Kasumi-1 (cell line): Measurements from ENCODE around the gene CYP2J2.
"Not testable (repeated sequence)": the region's sequence is repeated elsewhere in the genome, so short reads cannot be mapped to it uniquely, and the experiment has no call there.

Source experiments
- DNase-seq, 2 experiments: peaks; one replicate each; lab custom pipeline; 2025; lab: John Stamatoyannopoulos, UW

The CYP2J2 gene, protein sequence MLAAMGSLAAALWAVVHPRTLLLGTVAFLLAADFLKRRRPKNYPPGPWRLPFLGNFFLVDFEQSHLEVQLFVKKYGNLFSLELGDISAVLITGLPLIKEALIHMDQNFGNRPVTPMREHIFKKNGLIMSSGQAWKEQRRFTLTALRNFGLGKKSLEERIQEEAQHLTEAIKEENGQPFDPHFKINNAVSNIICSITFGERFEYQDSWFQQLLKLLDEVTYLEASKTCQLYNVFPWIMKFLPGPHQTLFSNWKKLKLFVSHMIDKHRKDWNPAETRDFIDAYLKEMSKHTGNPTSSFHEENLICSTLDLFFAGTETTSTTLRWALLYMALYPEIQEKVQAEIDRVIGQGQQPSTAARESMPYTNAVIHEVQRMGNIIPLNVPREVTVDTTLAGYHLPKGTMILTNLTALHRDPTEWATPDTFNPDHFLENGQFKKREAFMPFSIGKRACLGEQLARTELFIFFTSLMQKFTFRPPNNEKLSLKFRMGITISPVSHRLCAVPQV

DNA sequence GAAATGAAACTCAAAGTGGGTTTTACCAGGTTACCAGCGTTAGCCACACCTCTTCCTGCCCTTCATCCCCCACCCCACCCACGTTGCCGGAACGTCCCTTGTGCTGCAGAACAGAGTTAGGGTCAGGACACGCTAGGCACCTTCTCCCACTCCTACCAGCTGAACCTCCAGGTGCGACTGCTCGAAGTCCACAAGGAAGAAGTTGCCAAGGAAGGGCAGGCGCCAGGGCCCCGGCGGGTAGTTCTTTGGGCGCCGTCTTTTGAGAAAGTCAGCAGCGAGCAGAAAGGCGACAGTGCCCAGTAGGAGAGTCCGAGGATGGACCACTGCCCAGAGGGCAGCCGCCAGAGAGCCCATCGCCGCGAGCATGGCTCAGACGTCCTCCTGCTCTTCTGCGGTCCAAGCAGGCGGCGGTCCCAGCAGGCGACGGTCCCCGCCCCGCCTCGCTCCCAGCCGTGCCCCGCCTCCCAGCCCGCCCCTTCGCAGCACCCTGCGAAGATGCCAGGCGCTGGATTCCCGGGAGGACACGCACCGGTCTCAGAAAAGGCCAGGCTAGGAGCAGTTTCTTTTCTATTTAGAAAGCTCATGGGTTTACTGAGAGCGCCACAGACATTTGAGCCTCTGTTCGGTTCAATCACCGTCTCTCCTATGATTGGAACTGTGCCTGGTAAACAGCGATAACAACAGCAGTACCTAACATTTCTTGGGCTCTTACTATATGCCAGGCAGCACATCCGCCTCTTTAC is at the start of gene CYP2J2:
Gene CYP2J2 (minus strand): TSS at position 393 of the 743 bp plus-strand sequence. CDS start 27 bp downstream, at position 366.
- DNase-seq = no peak

DNA sequence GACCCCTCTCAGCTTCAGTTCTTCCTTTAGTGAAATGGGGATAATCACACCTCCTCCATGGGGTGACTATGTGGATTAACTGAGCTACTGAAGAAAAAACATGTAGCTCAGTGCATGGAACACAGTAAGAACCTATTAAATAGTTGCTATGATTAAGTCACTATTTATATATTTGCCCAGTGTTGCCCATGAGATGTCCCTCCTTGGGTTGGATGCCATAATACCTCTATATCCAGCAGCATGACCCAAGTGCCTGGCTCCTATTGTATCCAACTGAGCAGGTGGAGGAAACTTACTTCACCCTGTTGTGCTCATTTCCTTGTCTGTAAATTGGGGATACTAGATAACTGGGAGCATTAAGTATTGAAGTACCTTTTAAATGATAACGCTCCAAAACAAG is 47.1 kb upstream of the CYP2J2 start:
- no peak for DNase-seq

DNA sequence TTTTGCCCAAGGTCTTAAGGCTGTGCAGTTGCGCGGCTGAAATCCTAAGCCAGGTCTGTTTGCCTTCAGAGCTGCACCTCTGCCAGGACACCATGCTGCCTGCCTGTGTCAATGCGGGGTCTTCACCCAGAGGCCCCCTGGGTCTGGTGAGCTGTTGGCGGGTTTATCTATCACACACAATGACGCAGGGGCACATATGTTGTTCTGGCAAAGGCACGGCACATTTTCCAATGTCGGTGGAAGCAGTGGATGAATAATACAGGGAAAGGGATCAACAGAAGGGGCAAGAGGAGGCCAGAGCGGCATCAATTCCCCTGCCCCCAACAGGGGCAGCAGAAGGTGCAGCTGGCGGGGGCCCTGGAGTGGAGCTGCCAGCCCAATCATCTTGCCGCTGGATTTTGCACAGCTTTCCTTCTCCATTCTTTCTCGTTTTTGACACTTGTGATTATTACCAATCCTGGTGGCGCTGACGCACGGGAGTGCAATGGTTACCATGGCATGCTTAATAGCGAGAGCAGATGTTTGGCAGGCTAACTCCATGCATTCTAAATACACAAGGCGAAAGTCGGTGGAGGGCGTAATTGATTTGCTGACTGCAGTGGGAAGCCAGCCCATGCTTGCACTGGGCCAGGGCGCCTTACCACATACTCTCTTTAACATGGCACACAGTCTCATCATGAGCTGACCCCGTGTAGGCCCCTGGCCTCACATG is 45.8 kb upstream of the CYP2J2 start:
- no peak for DNase-seq

DNA sequence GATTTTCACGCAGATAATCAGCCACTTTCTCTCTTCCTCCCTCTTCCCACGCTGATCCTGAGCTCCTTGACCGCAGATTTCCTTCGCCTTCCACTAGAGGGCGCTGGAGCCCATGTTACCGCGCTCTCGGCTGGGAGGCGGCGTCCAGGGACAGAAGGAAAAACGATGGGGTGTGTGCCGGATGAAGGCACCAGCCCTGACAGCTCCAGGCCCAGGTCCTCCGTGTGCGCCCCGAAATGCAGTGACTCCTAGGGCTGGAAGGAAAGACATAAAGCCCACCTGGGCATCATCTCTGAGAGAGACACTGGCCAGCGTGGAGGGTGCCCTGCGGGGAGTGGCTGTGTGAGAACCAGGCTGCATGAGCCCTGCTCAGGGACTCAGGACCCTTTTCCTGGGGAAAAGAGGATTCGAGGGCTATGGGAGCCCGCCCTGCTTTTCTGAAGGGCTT is 44.9 kb upstream of the CYP2J2 start:
- peak; percentile 50 to 77 for DNase-seq

DNA sequence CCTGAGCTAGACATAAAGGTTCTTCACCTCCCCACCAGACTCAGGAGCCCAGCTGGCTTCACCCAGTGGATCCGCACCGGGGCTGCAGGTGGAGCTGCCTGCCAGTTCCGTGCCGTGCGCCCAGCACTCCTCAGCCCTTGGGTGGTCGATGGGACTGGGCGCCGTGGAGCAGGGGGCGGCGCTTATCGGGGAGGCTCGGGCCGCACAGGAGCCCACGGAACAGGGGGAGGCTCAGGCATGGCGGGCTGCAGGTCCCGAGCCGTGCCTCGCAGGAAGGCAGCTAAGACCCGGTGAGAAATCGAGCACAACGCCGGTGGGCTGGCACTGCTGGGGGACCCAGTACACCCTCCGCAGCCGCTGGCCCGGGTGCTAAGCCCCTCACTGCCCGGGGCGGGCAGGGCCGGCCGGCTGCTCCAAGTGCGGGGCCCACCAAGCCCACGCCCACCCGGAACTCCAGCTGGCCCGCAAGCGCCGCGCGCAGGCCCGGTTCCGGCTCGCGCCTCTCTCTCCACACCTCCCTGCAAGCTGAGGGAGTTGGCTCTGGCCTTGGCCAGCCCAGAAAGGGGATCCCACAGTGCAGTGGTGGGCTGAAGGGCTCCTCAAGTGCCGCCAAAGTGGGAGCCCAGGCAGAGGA is 43.1 kb upstream of the CYP2J2 start:
- not testable (repeated sequence) for DNase-seq

DNA sequence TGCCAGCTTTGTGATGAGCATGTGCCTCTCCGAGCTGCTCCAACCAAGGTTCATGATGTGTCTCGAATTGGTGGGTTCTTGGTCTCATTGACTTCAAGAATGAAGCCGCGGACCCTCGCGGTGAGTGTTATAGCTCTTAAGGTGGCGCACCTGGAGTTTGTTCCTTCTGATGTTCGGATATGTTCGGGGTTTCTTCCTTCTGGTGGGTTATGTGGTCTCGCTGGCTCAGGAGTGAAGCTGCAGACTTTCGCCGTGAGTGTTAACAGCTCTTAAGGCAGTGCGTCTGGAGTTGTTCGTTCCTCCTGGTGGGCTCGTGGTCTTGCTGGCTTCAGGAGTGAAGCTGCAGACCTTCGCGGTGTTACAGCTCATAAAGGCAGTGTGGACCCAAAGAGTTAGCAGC is 42.2 kb upstream of the CYP2J2 start:
- not testable (repeated sequence) for DNase-seq

DNA sequence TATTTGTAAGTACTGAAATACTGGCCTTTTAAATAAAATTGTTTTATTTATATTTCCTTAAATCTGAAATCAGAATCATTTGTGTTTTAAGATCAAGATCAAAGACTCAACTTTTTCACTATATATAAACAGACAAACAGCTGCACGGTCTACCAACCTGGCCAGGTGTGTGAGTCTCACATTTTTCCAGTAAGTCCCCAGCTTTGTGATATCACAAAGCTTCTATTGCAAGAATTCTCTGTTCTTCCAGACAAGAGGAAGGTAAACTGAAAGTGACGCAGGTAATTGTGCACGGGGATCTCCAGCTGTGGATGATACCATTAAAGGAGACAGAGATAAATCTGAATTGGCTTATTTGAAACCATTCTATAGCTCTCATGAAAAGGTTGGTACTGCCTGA is 41.2 kb upstream of the CYP2J2 start:
- no peak for DNase-seq

DNA sequence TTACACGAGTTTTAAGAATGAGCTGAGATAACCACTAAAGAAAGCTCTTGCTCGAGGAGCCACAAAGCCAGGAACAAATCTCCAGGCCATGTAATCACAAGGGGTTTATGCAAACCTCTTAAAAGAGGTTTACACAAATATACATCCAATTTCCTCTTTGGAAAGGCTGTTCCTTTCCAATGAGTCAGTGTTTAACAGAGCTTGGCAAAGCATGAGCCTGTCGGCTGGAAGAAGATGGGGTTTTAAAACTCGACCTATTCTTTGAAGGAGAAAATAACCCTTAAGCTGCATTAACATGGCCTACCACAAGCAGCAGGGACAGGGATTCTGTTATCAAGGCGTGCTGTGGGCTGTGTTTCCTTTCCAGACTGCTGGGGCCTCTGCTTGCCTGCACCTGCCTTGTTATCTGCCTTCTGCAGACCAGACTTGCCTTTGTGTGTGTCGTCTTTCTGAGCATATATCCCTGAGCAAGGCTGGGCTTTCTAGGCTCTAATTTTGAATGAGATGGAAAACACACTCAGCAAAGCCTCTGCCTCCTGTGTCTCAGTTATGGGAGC is 40.6 kb upstream of the CYP2J2 start:
- DNase-seq = no peak

DNA sequence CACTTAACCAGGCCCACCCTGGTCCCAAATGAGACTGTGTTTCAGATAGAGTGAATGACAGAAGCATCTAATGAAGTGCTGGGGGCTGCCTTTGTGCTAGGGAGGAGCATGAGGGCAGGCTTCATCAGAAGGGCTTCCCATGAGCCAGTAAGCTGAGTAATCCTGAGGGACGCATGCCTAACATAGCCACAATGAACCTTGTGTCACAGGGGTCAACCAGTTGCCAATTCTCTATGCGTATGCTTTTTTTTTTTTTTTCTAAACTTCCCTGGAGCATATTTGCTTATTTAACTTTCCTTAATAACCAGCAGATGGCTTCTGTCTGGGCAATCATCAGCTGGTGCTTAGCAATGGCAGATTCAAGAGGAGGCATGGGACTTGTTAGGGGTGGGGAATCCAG is 25.5 kb upstream of the CYP2J2 start:
- no peak for DNase-seq

DNA sequence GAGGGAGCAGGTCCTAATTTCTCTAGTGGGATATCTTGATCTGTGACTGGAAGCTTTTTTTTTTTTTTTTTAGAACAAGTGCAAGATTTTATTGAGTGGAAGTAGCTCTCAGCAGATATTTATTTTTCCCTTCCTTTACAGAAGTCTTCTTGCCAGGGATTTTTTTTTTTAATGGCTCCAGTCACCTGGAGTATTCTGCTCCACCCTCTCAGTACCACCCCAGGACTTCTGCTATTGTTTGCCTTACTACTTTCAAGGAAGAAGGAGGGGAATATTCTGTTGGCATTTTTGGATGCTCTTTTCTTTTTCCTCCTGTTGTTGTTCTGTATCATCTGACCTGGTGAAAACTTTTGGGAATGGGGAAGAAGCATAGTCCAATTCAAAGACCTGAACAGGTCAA is 23.1 kb upstream of the CYP2J2 start:
- DNase-seq = no peak

DNA sequence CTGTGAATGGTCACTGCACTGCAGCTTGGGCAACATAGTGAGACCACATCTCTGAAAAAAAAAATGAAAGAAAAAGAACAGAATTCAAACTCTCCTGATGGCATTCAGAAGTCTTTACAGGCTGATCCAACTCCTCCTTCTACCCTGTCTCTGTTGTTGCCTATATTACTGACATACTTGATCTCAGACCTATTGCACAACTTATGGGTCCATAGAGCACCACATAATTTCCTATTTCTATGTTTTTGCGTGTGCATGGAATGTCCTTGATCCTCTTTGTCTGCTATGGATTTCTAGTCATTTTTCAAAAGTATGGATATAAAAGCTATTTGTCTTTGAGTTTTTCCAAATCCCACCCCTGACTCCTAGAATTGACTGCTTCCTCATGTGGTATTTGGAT is 22.4 kb upstream of the CYP2J2 start:
- DNase-seq = no peak

DNA sequence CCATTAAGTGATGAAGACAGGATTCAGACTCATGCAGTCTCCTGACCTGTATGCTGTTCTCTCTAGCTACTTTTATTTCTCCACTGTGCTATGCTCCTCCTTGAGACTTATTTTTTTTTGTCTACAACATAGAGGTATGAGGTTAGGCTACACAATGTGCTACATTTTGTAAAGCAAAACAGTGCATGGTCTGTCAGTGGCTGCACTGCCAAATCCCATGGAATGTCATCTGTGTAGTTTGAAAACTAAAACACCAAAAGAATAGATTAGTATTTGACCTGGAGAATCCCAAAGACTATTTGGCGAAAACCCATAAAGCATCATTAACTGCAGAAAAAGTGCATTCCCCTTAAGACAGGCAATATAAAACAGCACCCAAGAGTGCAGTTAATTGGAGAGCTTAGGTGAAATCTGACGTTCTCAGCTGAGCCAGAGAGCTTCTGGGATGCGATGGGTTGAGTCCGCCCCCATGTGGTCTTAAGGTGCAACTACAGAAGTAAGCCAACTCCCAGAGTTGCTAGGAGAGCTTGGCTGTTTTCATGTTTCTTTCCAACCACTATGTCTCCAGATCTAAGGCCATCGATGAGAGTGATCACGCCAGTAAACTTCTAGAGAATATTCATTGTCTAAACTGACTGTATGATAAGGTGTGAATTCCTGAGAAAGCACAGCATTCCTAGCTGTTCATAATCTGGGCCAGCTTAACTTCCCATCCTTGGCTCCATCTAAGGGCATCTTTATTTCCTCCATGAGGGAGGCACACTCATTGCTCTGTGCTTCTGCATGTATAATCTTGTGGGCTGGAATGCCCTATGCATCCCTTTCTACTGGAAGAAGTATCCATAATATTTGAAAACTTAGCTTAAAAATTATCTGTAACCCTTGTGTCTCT is 20.7 kb upstream of the CYP2J2 start:
- DNase-seq = peak; percentile 28 to 64

DNA sequence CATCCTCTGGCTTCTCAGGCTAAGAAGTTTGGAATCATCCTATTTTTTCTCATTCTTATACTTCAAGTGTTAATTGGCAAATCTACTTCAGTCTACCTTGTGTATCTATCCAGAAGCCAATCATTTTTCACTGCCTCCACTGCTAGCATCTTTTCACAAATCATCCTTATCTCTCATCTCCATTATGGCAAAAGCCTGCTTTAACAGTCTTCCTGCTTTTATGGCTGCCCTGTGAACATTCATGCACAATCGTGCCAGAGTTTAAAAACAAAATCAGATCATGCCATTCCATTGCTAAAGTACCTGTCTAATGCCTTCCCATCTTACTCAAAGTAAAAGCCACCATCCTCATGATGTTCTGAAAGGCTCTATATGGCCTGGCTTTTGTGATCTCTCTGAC is 19.2 kb upstream of the CYP2J2 start:
- DNase-seq = no peak

DNA sequence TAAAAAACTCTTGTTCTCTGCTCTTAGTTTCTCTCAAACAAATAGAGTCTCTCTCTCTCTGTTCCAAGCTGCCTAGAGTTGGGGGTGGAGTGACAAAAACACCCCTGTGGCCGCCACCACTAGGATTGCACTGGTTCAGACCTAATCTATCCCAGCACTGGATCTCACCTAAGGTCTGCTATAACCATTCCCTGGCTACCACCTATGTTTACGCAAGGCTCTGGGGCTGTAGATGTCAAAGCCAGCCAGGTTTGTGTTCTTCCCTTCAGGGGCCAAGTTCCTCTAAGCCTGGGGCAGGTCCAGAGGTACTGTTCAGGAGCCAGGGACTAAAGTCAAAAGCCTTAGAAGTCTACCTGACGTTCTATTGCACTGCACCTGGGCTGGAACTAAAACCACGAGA is 12.8 kb upstream of the CYP2J2 start:
- no peak for DNase-seq

DNA sequence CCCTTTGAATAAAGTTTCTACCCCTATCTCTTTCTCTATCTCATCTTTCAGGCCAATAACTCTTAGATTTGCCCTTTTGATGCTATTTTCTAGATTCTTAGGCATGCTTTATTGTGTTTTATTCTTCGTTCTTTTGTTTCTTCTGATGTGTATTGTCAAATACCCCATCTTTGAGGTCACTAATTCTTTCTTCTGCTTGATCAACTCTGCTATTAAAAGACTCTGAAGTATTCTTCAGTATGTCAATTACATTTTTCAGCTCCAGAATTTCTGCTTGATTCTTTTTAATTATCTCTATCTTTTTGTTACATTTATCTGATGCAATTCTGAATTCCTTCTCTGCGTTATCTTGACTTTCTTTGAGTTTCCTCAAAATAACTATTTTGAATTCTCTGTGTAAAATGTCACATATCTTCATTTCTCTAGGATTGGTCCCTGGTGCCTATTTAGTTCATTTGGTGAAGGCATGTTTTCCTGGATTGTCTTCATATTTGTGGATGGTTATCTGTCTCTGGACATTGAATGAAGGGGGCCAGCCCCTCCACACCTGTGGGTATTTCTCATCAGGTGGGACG is 11.2 kb upstream of the CYP2J2 start:
- DNase-seq = no peak

DNA sequence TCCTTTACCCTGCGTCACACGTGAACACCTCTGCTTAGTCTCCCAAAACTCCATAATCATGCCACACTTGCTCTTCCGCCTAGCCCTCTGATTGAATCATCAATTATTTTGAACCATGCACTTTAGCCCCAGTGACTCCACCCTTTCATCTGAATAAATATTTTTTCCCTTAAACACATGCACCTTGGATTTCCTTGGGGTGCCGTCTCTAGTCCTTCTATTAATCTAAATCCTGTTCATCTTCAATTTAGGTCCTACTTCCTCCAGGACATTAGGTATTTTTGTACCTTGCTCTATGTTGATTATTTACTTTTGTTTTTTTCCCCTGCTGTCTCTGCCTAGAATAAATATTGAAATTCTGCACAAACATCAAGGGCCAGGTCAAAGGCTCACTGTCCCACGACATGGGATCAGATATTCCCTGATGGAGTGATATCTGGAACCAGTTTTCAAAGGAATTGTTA is 9.8 kb upstream of the CYP2J2 start:
- no peak for DNase-seq

DNA sequence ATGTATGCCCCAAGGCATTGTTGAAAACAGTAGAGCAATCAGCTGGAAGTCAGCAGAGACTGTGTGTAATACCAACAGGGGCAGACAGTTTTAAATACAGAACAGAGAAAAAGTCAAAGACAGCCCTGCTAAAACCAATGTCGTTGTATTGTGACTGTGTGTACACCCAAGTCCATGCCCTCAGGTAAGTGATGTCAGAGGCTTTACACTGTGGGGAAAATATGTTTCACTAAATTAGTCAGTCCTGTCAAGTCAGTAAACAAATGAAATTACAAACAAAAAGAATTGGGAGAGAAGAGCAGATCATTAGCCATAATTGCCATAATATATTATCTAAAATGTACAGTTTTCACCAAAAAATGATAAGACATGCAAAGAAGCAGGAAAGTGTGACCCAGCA is 2.4 kb upstream of the CYP2J2 start:
- no peak for DNase-seq

DNA sequence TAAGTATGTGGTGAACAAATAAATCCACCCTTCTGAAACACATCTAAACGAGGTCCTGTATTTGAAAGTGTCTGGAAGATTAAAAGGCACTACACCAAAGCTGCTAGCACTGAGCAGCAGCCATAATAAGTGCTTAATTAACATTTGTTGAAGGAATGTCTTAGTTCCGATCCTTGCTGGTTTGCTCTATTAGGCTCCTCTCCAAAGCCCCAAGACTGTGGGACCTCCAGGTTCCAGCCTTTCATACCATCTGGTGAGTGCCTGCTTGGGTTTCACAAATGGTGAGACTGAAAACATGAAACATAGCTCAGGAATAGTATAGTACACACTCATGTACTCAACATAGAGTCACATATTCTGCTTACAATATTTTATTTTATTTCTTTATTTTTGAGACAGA is 640 bp upstream of the CYP2J2 start:
- no peak for DNase-seq

DNA sequence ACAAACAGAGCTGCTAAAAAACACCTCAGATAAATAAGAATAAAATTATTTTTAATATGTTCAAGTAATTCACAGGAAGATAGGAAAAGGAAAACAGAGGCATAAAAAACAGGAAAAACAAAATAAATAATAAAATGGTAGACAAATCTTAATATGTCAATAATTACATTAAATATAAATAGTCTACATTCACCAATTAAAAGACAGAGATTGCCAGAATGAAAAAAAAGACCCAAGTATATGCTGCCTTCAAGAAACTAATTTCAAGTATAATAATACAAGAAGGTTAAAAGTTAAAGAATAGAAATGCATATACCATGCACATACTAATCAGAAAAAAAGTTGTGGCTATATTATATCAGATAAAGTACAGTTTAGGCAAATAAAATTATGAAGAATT is 1.9 kb downstream of the CYP2J2 start:
- DNase-seq = no peak

DNA sequence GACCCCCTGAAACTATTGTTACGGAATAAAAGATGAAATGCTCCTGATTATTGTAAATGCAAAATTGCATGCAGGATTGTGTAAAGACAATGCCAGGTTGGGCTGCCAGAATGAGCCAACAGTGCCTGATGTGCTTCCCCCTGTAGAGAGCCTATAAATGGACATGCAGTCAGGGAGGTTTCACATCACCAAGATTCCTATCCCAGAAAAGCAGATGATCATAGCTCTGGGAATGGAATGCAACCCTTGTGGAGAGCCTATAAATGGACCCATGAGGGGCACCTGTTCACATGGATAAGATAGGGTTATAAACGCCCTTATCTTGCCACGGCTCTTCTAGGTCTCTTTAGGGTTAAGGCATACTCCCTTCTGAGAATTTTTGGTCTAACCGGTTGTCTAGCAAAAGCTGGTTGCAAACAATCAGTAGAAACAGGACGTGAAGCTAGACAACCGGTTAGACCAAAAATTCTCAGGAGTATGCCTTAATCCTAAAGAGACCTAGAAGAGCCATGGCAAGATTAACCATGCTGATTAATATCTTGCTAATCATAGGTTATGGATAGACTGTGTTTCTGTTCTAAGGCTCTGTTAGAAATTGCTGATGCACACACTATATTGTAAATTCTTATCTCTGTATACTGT is 5.2 kb downstream of the CYP2J2 start:
- not testable (repeated sequence) for DNase-seq
